GM19193 (cell line): Measurements from ENCODE around the gene NBEA.

Experiments
- POLR2A ChIP-seq: IDR thresholded peaks from 4 replicates; pipeline ENCODE4 v1.6.1; 2011; ENCODE audit not compliant: insufficient read depth, insufficient read length; ENCODE audit errors: extremely low read depth

NBEA gene, protein sequence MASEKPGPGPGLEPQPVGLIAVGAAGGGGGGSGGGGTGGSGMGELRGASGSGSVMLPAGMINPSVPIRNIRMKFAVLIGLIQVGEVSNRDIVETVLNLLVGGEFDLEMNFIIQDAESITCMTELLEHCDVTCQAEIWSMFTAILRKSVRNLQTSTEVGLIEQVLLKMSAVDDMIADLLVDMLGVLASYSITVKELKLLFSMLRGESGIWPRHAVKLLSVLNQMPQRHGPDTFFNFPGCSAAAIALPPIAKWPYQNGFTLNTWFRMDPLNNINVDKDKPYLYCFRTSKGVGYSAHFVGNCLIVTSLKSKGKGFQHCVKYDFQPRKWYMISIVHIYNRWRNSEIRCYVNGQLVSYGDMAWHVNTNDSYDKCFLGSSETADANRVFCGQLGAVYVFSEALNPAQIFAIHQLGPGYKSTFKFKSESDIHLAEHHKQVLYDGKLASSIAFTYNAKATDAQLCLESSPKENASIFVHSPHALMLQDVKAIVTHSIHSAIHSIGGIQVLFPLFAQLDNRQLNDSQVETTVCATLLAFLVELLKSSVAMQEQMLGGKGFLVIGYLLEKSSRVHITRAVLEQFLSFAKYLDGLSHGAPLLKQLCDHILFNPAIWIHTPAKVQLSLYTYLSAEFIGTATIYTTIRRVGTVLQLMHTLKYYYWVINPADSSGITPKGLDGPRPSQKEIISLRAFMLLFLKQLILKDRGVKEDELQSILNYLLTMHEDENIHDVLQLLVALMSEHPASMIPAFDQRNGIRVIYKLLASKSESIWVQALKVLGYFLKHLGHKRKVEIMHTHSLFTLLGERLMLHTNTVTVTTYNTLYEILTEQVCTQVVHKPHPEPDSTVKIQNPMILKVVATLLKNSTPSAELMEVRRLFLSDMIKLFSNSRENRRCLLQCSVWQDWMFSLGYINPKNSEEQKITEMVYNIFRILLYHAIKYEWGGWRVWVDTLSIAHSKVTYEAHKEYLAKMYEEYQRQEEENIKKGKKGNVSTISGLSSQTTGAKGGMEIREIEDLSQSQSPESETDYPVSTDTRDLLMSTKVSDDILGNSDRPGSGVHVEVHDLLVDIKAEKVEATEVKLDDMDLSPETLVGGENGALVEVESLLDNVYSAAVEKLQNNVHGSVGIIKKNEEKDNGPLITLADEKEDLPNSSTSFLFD (N-terminal part only)

DNA sequence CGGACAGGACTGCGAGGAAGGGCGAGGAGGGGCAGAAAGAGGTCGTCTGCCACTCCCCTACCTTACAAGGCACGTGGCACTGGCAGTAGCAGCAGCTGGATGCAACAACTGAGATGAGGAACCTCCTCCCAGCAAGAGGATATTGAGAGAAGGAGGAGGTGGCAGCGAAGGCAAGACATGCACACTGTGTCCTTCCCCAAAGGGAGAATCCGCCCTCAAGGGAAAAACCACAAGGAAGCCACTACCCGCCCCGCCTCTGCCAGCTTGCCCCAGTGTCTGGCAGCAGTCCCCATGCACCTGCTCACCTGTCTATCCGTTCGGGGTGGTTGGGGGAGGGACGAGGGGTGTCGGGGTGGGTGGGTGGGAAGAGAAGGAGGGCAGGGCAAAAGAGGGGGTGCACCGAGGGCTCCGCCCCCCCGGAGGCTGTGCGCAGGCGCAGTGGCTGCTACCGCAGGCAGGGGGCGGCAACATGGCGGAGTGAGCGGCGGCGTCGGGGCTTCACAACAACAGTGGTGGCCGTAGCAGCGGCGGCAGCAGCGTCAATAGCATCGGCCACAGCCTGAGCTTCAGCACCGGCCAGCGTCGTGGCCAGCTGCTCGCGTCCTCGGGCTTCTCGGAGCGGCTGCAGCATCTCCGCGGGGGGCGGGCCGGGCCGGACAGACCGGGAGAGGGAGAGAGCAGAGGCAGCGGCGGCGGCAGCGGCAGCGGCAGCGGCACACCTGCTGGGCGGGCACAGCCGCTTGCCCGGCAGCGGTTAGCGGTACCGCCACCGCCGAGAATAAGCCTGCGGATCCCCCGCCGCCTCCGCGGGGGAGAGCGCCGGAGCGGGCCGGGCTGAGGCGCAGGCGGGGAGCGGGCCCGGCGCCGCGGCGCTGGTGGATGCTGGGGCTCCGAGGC is at the start of gene NBEA:
Gene NBEA, plus strand, starts transcription at position 436 of the 897 bp plus-strand sequence. CDS start 551 bp downstream, outside the sequence.
- no peak for TF ChIP-seq POLR2A

DNA sequence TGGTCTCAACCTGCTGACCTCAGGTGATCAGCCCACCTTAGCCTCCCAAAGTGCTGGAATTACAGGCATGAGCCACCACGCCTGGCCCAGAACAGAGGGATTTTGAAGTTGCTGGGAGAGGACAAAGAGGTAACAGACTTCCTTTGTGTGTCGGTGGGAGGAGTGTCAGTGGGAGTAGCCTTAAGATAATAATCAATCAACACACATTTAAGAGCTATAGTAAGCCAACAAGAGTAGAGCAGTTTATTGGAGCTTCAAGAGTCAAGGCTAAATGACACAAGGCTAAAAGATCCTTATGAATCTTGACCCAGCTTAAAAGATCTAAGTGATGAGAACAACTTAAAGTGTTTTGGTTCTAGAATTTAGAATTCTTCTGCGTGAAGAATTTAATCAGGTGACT is 47.3 kb upstream of the NBEA start:
- no peak for TF ChIP-seq POLR2A

DNA sequence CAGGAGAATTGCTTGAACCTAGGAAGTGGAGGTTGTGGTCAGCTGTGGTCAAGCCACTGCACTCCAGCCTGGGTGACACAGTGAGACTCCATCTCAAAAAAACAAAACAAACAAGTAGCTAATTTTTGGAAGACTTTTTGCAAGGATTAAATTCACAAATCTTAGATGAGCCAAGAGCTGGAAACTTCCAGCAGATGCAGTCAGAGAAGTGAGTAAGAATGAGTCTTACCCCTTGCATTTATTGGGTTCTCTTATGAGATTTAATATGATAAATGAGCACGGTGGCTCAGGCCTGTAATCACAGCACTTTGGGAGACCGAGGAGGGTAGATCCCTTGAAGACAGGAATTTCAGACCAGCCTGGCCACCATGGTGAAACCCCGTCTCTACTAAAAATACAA is 44.9 kb upstream of the NBEA start:
- TF ChIP-seq POLR2A = no peak

DNA sequence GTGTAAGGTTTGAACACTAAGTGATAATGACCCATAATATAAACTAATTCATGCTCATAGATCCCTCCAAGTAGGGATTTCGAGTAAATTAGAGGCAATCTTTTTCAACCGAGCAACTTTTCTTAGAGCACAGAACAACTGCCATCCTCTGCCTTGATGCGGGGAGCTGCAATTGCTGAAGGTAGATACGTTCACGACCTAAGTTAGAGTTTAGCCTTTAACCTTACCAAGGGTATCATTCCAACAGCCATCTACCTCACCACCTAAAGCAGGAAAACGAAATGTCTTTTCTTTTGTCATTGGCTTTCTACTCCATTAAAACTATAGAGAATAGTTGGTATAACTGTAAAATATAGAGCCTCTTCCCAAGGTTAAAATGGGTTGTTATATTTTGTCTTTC is 42.2 kb upstream of the NBEA start:
- TF ChIP-seq POLR2A = no peak

DNA sequence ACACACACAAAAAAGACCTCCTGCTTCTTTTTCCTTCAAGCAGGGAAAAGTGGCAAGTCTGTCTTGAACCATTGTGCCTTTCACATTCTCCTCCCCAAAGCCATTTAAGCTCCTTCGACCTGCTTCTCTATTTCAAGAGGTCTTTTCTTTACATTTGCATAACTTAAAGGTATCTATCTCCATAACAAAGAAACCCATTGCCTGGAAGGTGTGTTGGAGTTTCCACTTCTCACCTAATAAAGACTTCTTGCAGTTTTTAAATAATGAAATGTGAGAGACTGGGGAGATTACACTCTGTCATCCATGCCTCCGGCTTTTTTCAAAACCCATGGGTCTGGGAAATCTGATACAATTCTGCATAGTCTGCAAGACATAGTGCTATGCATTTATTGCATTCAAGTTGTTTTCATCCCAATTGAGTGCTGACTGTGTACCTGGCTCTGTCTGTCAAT is 41.8 kb upstream of the NBEA start:
- TF ChIP-seq POLR2A = no peak

DNA sequence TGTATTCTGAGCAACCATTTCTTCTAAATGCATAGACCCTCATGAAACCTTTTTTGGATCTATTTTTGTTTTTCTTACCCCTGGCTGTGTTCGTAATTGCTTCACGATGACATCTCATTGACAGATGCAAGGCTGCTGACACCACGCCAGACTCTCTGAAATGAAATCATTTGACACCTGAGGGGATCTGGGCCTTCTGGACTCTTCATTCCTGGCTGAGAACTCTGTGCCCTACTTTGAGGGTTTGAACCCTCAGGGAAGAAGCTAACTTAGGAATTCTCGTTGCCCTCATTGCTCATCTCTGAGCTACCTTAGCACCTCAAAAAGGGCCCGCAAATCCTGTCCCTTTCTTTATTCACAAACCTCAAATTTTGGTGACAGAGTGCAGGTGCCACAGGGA is 40.5 kb upstream of the NBEA start:
- no peak for TF ChIP-seq POLR2A

DNA sequence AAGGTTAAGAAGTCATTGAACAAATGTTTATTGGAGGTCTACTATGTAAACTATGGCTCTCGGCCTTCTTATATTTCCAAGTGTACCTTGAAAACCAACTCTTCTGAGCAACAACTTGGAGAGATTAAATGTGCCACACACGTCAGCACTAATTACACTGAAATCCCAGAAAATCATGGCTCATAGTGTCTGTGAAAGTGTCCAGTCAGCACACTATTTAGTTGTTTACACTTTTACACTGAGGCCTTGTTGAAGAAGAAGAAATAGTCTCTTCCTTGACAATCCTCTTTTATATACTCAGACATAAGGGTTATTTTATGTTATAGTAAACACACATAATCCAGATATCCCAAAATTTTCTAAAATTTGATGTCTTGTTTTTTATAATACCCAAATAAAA is 30.9 kb upstream of the NBEA start:
- no peak for TF ChIP-seq POLR2A

DNA sequence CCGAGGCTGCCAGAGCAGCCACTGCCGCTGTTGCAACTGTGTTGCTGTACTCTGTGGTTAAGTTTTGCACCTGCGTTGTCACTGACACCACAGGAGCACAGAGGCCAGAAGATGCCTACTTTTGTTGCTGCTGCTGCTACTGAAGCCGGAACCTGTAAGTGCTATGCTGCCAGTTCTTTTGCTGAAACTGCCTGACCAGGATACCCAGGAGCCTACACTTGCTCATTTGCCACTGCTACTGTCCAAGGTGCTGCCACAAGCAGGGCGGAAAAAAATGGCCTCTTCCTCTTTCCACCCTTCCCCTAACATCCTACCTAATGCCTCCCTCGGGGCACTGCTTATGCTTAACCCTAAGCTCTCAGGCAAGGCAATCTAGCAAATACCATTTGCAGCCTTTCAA is 29.0 kb upstream of the NBEA start:
- no peak for TF ChIP-seq POLR2A

DNA sequence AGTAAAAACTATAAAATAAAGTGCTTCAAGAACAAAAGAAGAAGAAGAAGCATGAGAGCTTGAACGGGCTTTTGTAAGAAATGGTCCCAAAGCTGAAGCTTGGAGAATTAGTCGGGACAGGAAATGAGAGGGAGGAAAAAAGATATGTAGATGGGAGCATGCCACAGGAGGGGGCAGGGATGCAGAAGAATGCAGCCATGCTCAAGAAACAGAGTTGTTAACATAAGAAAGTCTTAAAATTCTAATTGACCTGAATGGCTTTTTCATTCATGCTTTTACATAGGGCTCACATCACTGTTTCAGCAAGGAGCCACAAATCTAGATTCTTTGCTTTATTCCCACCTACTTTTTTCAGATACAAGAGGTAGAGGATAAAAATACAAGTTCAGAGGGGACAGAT is 27.7 kb upstream of the NBEA start:
- TF ChIP-seq POLR2A = no peak

DNA sequence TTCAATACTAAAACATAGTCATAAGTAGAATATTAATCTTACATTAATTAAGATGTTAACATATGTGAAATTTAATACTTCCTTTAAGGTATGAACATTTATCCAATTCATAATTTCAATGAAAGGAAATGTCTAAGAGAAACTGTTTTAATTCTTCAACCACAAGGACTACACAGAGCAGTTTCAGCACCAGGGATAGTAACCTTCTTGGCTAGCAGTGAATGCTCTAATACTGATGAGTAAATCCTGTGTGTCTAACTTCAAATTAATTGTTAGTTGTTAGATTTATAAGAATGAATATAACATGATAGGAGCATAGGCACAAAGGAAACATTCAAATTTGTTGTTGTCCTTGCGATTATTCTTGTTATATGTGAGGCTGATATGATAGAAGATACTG is 15.6 kb upstream of the NBEA start:
- TF ChIP-seq POLR2A = no peak

DNA sequence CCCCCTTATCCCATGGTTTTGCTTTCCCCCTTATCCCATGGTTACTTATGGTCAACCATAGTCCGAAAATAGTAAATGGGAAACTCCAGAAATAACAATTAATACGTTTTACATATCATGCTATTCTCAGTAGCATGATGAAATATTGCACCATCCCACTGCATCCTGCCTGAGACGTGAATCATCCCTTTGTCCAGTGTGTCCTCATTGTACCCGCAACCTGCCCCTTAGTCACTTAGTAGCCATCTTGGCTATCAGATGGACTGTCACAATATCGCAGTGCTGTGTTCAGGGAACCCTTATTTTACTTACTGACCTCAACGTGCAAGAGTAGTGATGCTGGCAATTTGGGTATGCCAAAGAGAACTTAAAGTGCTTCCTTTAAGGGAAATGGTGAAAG is 10.5 kb upstream of the NBEA start:
- TF ChIP-seq POLR2A = no peak

DNA sequence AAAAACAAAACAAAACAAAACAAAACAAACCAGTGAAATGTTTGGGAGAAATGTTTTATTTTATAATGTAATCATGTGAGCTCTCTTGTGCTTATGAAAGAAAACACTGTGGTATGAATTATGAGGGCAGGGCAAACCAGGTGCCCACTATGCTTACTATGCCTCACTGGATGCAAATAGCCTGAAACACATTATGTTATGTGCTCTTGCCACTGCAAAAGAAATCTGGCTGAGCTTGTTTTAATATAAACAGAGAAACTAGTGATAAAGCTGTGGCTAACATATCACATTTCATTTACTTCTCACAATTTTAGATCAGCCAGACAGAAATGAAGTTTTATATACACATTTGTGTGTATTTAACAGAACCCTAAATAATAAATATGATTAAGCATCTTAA is 8.7 kb upstream of the NBEA start:
- TF ChIP-seq POLR2A = no peak

DNA sequence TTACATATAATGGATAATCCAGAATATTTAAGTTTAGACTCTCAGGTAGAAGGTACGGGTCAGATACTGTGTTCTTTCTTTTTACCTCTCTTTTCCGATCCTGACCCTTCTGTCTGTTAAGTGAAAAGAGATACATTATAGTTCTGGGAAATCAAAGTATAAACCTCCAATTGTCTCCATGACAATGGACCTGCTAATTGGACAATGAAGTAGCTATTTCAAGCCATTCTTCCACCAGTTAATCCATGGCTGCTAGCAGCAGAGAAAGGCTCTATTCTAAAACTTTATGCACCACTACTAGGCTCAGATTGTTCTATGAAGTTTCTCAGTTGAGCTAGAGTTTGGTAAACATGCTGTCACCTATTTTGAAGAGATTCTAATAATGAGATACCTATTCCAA is 8.3 kb upstream of the NBEA start:
- TF ChIP-seq POLR2A = no peak

DNA sequence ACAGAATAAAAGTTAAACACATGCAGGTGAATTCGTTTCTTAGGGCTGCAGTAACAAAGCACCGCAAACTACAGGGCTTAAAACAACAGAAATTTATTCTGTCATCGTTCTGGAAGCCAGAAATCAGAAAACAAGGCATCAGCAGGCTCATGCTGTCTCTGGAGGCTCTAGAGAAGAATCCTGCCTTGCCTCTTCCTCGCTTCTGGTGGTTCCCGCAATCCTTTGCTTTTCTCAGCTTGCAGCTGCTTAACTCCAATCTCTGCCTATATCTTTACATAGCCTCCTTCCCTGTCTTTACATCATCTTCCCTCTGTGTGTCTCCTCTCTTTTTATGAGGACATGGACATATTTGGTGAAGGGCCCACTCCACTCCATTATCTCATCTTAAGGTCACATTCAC is 6.2 kb upstream of the NBEA start:
- TF ChIP-seq POLR2A = no peak
